HG03045 (cell line): ENCODE results near the gene SRBD1.

Experiments used
- ATAC-seq: cut with Tn5 transposase; IDR thresholded peaks from one replicate; pipeline ENCODE4 v1.9.1; 2021; ENCODE audit warnings: mild to moderate bottlenecking, moderate library complexity; ENCODE audit not compliant: unreplicated experiment

Gene SRBD1, protein sequence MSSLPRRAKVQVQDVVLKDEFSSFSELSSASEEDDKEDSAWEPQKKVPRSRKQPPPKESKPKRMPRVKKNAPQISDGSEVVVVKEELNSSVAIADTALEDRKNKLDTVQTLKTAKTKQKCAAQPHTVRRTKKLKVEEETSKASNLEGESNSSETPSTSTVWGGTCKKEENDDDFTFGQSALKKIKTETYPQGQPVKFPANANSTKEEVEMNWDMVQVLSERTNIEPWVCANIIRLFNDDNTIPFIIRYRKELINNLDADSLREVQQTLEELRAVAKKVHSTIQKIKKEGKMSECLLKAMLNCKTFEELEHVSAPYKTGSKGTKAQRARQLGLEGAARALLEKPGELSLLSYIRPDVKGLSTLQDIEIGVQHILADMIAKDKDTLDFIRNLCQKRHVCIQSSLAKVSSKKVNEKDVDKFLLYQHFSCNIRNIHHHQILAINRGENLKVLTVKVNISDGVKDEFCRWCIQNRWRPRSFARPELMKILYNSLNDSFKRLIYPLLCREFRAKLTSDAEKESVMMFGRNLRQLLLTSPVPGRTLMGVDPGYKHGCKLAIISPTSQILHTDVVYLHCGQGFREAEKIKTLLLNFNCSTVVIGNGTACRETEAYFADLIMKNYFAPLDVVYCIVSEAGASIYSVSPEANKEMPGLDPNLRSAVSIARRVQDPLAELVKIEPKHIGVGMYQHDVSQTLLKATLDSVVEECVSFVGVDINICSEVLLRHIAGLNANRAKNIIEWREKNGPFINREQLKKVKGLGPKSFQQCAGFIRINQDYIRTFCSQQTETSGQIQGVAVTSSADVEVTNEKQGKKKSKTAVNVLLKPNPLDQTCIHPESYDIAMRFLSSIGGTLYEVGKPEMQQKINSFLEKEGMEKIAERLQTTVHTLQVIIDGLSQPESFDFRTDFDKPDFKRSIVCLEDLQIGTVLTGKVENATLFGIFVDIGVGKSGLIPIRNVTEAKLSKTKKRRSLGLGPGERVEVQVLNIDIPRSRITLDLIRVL

DNA sequence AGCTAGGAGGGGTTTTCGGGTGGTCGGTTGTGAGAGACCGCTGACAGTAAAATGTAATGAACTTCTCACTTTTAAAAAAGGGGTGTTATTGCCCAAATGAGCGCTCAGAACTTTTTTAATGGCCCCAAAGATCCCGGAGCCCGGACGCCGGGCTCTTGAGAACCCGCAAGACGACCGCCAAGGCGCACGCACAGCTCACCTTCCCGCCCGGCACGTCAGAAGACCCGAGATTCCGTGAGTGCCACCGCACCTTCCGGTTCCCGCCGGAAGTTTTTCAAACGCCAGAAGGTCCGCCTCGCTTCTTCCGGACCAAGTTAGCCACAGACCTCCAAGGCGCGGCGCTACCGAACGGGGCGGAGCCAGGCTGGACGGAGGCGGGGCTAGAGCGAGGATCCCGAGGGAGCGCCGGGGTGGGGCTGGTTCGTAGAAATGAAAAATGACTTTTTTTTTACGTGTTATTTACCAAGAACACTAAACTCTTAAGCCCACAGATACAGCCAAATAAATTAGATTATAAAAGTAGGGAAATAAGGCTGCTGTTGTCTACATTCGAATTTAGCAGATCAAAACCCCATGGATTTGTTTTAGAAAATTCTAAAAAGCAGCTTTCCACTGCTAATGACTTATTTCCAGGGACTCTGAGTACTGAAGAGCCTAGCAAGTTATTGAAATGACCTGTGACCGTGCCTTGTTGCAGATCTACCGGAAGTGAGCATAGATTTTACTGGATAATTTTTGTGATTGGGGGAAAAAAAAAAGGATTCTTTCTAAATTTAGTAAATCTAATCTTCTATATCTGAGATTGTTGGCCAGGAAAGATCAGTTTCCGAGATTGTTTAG, at the start of gene SRBD1:
TSS of gene SRBD1 (minus strand) at position 248 of the 840 bp plus-strand sequence. CDS start 5,826 bp downstream, outside the sequence.
- peak; percentile 95 for ATAC-seq

DNA sequence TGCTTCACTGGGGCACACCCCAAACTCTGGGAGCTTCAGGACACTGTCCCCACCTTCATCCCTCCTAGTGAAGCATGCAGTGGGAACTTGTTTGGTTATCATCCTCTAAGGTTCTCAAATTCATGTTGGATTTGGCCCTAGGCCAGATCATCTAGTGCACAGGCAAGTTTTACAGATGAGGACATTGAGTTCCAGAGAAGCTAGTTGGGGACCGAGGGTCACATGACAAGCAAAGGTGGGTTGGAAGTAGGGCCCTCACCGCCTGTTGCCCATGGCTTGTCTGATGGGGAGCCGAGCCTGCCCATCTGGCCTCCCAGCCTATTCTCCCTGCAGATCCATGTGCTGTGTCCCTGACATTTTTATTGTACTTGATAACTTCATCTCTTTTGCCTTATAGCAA, 43.2 kb upstream of the SRBD1 start:
- ATAC-seq = no peak

DNA sequence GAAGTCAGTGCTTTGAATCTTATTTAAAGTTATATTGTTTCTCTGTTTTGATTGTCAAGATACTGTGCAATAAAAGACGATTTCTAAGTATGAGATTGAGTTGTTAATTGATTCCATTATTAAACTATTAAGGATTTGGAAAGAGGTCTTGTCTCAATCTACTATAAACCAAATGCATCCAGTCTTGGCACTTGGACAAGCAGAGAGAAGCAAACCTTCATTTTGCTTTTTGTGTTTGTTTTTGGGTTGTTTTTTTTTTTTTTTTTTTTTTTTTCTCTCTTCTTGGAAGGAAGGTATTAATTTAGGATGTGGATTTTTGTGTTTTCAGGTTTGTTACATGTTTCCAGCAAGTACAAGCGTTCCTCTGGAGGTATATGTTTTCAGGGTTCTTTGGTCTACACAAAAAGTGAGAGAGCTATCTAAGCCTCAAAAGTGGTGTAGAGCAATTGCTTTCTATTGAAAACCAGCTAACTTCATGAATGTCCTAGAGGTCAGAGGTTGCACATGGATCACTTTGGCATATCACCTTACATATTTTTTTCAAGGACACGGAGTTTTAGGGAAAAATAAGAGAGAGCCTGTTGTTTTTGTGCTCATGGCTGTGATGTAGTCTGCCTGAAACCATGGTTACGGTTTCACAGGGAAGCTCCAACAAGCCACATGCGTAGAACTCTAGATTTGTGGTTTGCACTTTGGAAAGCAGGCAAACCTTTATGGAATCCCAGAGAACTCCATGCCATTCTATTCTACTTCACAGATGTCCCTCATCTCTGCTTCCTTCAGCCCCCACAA, 42.3 kb upstream of the SRBD1 start:
- no peak for ATAC-seq

DNA sequence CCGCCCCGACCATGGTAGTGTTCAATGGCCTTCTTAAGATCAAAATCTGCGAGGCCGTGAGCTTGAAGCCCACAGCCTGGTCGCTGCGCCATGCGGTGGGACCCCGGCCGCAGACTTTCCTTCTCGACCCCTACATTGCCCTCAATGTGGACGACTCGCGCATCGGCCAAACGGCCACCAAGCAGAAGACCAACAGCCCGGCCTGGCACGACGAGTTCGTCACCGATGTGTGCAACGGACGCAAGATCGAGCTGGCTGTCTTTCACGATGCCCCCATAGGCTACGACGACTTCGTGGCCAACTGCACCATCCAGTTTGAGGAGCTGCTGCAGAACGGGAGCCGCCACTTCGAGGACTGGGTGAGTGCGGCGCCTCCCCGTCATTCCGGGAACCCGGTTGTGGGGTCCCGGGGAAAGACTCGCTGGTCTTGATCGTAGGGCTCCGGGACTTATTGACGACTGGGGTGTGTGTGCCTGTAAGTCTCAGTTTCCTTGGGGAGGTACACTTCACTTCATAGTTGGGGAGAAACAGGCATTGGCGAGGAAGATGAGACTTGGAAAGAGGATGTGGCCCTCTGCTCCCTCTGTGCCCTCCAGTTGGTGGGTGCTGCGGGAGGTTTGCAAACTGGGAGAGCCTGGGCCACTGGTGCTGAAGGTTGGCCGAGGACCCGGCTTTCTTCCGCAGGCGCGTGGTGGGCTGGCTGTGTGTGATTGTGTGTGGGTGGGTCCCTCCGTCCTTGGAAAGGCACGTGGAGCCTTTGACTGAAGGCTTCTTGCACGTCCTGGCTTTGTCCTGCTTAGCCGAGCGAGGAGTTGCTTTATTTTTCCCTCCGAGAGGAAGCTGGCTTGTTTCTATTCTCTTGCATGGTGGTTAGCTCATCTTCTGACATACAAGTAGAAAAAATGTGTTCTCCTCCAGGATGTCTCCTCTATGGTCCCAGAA, 41.3 kb upstream of the SRBD1 start:
- no peak for ATAC-seq

DNA sequence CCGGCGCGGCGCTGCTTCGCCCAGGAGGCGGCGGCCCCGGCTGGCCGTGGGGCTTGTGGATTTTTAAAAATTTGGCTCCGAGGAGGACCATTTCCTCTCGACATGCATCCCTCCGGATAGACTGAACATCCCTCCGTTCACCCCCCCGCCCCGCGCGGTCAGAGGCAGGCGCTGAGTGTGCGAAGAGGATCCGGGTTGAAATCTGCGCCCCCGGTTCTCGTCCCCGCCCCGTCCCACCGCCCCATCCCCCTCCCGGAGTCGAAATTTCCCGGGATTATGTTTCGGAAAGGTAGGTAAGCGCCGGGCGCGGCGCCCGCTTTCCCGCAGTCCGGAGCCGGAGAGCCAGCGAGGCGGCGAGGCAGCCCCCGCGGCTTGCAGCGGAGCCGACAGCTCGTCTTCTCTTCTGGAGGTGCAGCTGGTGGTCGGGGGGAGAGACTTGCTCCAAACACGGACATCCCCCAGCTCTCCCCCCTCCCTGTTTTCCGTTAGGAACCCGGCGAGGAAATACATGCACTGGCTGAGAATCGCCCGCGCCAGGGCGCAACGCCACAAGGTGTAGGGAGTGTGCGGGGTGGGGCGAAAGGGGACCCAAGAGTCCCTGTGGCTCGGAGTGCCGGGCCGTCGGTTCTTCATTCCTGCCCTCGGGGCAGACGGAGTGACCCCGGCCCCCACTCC, 40.5 kb upstream of the SRBD1 start, which contains the start of gene PRKCE:
TSS of gene PRKCE (plus strand) at position 261 of the 675 bp plus-strand sequence.
- peak; percentile 15 for ATAC-seq

DNA sequence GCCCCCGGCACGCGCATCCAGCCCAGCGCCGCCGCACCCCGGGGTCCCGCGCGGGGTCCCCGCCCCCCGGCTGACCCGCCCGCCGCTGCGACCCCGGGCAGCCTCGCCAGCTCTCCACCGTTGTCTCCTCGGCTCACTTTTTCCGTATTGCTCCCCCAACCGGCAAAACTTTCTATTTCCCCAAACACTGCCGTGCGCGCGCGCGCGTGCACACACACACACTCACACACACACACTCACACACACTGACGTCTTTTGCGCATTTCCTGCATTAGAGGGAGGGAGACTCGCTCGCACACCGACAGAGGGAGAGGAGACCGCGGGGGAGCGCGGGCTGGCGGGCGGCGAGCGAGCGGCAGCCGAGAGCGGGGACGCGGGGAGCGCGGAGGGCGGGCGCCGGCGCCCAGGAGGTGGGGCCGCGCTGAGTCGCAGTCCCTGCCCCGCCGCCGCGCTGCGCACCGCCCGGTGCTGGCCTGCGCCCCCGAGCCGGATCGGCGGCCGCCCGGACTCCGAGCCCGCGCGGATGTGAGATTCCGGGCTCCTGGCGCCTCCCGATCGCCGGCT, 39.9 kb upstream of the SRBD1 start:
- ATAC-seq = peak; percentile 71

DNA sequence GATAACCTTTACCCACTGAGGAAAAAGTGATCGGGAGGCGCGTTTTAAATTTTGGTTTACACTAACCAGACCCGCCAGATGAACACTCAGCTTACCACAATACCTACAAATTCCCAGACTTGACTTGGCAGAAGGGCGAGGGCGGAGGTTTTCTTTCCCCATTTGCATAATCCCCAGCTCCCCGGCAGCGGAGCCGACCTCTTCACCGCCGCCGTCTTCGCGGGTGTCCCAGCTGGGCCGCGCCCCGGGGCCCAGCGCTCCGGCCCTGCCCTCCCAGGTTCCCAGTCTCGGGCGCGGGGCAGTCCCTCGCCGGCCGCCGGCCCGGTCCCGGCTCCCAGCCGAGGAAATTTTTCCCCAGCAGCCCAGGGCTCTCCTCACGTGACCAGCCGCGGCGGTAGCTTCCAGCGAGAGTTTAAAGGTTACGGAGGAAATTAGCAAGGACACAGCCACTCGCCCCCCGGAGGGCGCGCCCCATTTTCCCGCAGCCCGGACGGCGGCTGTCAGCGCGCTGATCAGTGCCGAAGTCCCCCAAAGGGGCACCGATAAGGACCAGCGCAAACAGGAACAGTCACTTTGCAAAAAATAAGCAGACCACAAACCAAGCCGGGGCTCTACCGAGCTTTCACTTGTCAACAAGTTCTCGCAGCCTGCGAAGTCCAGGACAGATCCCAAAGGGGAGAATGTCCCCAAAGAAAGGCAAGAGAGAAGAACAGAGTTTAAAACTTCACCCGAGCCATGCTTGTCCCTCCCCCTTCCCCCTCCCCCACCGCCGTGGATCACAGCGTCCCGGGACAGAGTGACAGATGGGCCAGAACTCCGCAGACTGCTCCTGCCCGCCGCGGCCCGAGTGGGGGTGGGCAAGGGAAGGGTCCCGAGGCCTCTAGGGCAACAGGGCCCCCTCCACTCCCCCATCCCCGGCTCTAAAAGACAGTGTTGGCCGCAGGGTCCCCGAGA, 39.1 kb upstream of the SRBD1 start:
- ATAC-seq = peak; percentile 31

DNA sequence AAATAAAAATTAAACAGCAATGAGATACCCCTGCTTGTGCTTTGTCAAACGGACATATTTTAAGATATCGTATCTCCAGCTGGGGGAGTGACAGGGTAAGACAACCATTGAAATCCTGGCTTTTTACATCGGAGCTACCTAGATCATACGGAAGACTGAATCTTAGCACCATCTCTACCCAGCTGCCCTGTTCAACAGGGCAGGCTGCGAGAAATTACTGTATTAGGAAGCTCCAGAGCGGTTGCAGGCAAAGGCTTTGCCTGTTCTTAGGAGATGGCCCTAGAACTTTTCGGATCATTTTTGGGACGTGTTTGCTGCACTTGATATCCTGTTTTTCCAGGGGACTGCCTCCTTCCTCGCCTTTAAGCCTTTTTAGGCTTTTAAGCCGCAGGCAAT, 38.4 kb upstream of the SRBD1 start:
- ATAC-seq = no peak

DNA sequence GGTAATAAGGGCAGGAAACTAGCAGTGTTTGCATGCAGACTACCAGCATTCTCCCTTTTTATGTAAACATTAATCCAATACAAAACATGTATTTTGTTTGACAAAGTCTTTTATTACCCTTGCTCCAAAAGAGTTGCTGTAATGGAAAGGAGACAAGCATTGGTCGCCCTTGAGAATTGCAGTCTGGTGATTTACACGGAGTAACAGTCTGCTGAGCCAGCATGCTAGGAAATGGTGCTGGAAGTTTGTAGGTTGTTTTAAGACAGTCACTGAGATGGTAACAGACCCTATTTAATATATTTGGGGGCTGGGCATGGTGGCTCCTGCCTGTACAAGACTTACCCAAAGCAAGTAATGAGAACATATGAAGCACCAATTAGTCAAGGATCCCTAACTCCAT, 37.6 kb upstream of the SRBD1 start:
- no peak for ATAC-seq

DNA sequence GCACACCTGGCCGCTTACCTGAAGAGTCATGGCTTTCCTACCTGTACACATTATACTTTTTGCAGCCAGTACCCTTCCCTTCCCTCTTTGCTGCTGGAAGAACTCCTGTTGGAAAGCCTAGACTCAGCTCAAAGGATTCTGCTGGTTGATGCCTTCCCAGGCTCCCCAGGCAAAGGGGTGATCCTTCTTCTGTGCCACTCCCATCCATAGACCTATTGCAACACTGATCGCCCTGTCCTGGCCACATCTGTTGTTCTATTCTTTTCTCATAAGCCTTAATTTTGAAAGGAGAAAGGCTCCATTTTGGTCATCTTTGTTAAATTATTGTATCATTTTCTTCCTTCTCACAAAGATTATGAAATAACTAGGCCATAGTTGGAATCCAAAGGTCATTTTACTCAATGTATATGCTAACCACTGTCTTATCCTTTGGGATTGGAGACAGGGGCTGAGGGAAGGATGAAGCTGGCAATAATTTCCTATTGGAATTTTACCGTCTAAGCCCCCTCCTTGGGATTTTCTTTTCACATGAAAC, 37.0 kb upstream of the SRBD1 start:
- ATAC-seq = no peak

DNA sequence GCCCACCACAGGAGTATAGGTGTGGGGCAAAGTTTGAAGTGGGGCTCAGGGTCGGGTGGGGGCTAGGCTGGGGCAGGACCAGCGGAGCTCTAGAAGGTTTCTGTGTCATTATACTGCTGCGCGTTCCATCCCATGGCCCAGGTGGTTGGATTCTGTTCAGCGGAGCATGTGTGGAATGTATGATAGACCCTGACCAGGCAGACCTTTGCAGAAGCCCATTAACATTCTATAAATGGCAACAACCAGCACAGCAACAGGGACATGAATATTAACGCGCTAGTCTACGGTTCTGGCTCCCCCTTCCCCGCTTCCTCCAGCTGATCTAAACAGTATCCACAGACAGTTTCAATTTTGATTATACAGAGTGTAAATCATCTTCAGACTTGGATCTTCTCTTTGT, 36.3 kb upstream of the SRBD1 start:
- ATAC-seq = no peak

DNA sequence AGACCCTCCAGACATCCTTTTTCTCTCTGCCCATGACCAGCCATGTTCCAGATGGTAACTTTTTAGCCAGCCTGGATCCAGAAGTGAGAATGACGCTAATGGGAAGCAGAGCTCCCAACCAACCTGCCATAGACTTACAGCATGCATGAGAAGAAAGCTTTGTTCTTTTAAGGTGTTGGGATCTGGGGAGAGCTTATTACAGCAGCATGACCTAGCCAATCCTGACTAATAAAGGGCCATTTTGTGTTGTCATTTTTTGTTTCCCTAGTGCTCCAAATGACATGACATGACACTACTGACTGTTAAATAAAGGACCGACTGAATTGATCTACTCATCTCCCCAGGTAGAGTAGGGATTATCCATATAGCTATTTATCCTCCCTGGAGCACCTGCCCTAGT, 35.2 kb upstream of the SRBD1 start:
- ATAC-seq = no peak

DNA sequence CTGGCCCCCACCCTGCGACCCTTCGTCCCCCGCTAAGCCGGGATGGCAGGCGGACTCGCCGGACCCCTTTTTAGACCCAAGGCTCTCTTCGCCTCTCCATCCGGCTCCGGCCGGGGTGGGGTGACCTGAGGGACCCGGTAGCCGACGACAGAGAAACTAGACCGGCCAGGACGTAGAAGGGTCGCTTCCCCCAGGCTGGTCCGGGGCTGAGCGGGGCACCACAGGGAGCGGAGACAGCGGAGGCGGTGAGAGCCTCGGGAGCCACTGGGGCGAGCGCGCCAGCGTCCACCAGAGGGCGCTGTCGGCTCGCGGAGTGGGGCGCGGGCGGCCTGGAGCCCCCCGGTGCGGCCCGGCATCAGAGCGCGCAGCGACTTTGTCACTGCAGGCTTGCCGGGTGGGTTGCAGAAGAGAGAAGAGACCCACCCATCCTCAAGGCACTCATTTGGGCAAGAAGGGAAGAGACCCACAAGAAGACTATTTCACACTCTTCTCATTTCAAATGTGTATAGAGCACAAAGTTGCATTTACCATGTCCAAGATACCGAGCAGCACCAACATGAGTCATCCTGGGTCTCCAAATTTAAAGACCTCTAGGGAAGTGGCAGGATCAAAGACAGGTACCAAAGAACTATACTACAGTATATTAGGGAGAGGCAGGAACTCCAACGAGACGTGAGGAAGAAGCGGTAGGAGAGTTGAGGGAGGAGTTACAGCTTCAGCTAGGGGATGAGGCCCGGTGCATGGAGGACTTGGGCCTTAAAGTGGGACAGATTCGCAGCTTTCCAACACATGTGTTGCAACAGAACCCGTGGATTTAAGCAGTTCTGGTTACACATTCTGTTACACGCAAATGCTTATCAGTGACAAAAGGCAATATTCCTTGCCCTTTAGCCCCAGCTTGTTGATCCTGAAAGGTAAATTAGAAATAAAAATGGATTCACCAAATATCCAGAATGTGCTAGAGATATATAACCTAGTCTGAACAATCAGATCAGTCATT, 32.8 kb upstream of the SRBD1 start:
- ATAC-seq = peak; percentile 85

DNA sequence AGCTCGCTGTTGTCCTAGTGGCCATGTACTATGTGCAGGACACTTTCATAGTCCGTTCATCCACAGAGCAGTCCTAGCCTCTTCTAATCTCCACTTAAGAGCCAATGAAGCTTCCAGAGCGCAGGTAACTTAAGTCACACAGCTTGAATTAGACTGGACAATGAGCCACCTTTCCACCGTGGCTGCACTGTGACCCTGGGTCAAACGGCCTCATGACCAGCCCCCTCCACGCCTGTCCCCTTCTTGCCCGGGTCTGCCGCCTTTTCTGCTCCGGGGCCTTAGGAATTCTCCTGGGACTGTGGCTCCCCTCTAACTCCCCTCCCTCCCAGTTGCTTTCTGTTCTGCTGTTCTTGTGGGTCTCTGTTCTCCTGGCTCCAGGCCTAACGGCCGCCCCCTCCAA, 32.0 kb upstream of the SRBD1 start:
- no peak for ATAC-seq

DNA sequence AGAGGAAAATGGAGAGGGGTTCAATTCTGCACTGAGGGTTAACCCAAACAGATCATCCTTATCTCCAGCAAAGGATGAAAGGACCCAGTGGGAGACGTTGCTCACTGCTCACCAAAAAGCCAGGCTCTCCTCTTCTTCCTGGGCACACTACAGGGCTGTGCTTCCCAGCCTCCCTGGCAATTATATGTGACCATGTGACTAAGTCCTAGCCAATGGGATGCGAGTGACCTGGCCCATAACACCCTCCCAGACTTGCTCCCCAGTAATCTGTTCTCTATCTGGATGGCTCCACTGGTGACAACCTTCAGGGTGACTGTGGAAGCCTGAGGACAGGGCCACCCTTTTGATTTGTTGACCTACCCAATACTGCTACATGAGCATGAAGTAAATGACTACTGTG, 29.5 kb upstream of the SRBD1 start:
- no peak for ATAC-seq
